GM19240 (cell line): Measurements from ENCODE around the gene ZNF546.

Source experiments
- DNase-seq: peaks from one replicate; pipeline ENCODE4 v3.0.0; 2011; ENCODE audit warnings: low spot score; ENCODE audit not compliant: insufficient read length

The ZNF546 gene

GRCh38 chr19:40054632-40055031, 57.8 kb downstream of the ZNF546 start:
- no peak for DNase-seq

DNA sequence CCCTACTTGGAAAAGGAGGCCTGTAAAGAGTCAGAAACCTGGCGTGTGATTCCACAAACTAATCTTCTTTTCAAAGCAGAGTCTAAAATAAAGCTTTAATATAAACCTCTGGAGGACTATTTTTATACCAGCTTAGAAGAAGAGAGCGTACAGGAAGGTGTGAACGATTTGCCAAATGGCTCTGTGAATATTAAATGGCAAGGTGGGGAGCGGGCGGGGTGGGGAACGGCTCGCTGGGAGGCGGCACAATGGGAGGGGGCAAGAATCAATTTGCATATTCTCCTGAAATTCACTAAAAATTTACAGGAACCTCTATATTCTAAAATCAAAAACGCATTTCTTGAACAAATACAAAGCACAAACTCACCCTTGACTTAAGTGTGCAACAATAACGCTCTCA, 58.2 kb downstream of the ZNF546 start:
- no peak for DNase-seq

DNA sequence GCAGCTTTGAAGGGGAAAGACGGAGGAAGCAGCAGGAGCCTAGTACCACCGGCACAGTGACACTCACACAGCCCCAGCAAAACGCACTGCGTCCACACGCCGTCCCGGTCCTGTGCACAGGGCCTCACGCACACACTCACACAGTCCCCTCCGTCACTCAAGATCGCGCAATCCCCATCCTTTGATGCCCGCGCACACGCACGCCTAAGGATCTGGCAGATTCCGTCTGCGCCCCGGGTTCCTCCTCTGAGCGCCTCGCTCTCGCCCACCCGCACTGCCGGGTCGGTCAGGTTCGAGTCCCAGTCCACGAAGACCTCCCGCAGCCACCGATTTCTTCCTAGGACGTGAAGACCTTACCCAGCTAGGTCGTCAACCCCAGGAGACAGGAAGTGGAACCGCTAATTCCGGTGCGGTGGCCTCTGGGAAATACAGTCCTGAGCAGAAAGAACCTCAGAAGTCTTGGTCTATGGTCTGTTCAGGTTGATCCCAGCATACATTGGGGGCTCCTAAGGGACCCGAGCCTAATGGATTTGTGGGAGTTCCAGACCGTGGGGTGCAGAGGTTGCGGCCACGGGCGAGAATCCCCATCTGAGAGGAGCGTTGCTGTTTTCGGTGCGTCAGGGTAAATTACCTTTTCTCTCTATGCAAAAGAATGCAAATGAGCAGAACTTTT, 59.1 kb downstream of the ZNF546 start, which contains the start of gene ZNF780B:
TSS of gene ZNF780B (minus strand) at position 400 of the 673 bp plus-strand sequence. CDS start 5,899 bp downstream, outside the sequence.
- peak; percentile 52 for DNase-seq

GRCh38 chr19:40056505-40056904, 59.6 kb downstream of the ZNF546 start:
- DNase-seq: no peak

DNA sequence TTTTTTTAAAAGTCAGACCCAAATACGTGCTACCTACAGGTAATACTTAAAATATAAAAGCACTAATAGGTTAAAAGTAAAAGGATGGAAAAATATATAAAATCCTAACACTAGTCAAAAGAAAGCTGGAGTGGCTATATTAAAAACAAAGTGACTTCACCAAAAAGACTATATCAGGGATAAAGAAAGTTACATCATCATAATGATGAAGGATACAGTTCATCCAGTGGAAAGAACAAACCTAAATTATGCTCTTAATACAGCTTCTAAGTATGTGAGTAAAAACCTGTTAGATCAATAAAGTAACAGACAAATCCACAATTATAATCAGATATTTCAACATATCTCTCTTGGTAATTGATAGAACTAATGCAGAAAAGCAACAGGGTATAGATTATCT, 60.3 kb downstream of the ZNF546 start:
- DNase-seq: no peak

GRCh38 chr19:40059624-40060023, 62.8 kb downstream of the ZNF546 start:
- DNase-seq: no peak

DNA sequence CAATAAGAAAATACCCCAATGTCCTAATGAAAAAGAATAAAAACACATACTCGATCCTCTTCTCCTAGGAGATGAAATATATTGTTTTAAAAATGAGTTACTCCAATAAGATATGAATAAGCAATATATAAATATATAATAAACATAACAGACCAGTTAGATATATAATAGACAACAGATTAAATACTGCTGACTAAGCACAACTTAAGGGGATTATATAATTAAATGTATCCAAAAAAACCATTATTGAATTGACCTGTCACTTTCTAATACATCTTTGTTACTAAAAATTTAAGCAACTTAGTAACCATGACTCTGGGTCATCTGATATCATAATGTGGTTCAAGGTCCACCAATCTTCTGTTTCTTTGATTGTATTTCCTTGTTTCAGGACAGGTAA, 73.2 kb downstream of the ZNF546 start:
- DNase-seq: no peak
